Bladder microvascular endothelial cell (primary cell): ENCODE data around the gene SSTR1. TPM values are rescaled to one million over a fixed set of nuclear protein-coding genes. Genes with fewer than 3 reads are reported as not detected.

Experiments
- total RNA-seq: library from RNA; depleted of rRNA; stranded (reverse); fragments of >200 nt; gene quantifications from 2 replicates; pipeline ENCODE4 v1.2.3, GENCODE V29; 2014

Gene SSTR1
- total RNA-seq: under 0.01 and 0.13 TPM in 2 replicates

GRCh38 chr14:38207736-38208617, at the start of gene SSTR1:
SSTR1 (plus strand) TSS chr14:38207904; CDS start chr14:38209390, 1,486 bp downstream.

GRCh38 chr14:38255673-38256532, 48.2 kb downstream of the SSTR1 start, which contains the start of gene CLEC14A:
CLEC14A (minus strand) TSS chr14:38256093; CDS start chr14:38256022, 71 bp downstream.

Other genes starting within 250 kb of the SSTR1 start
- 122 and 339 TPM in 2 replicates for gene CLEC14A, start 48.2 kb downstream of the SSTR1 start, total RNA-seq